ENCODE measurements around the gene OMG. TPM values are rescaled to one million over a fixed set of nuclear protein-coding genes. Genes with fewer than 3 reads are reported as not detected.

Gene OMG
- total RNA-seq, 1 experiment from 2014 or later: not detected

Other genes with a start within 250 kb of the OMG start
- 12.0 and 15.5 TPM in 2 replicates for gene NF1, start 202.3 kb downstream of the OMG start, total RNA-seq (2014; rRNA removed; shearing (Covaris generic); ENCODE audit: low replicate concordance)
- gene EVI2B, start 16.8 kb upstream of the OMG start, total RNA-seq (2014; rRNA removed; shearing (Covaris generic); ENCODE audit: low replicate concordance): not detected in 2 replicates
- not detected in 2 replicates for gene EVI2A, start 24.4 kb upstream of the OMG start, total RNA-seq (2014; rRNA removed; shearing (Covaris generic); ENCODE audit: low replicate concordance)
- gene RAB11FIP4, start 94.4 kb upstream of the OMG start, total RNA-seq (2014; rRNA removed; shearing (Covaris generic); ENCODE audit: low replicate concordance): 3.6 and 6.7 TPM in 2 replicates